Peyer's patch (tissue), 4 donors: ENCODE results near the gene CACNA1A.

Experiments used
- POLR2A ChIP-seq, 2 donors: fragments of 450-650 bp; IDR thresholded peaks; one replicate each; pipeline ENCODE4 v1.5.1; 2017; ENCODE audit warnings: antibody characterized with exemption in 2 of 2, mild to moderate bottlenecking in 2 of 2, moderate library complexity in 2 of 2
- TF ChIP-seq, protein P1 (sequence below), 6 experiments: fragments of 450-650 bp in 4 of 6; fragments of 200-600 bp in 2 of 6; sonication (generic) in 1 of 6; IDR thresholded peaks; one replicate each; pipeline ENCODE4 v1.5.1; 2017 to 2019; ENCODE audit warnings: antibody characterized with exemption in 6 of 6, mild to moderate bottlenecking in 3 of 6, moderate library complexity in 1 of 6

DNA sequence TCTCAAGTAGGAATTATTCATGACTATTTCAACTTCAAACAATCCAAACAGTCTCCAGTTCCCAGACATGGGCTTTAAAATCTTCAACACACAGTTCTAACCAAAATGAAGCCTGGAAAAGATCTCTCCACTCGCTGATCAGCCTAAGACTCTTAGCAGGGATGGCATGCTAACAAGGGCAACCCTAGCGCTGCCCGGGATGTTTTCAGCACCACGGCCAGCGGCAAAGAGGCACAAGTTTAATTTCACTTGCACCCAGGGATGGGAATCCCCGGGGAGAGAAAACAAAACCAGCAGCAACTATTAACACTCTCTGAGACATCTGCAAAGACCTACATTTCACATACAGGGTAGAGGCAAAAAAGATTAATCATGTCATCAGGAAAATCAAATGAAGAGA is 43.0 kb downstream of the CACNA1A start:
- TF ChIP-seq, protein P1, sequence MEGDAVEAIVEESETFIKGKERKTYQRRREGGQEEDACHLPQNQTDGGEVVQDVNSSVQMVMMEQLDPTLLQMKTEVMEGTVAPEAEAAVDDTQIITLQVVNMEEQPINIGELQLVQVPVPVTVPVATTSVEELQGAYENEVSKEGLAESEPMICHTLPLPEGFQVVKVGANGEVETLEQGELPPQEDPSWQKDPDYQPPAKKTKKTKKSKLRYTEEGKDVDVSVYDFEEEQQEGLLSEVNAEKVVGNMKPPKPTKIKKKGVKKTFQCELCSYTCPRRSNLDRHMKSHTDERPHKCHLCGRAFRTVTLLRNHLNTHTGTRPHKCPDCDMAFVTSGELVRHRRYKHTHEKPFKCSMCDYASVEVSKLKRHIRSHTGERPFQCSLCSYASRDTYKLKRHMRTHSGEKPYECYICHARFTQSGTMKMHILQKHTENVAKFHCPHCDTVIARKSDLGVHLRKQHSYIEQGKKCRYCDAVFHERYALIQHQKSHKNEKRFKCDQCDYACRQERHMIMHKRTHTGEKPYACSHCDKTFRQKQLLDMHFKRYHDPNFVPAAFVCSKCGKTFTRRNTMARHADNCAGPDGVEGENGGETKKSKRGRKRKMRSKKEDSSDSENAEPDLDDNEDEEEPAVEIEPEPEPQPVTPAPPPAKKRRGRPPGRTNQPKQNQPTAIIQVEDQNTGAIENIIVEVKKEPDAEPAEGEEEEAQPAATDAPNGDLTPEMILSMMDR (IDR thresholded peaks at IDR 0.05) = no peak
- no peak for TF ChIP-seq POLR2A (IDR thresholded peaks at IDR 0.05)
